Endothelial cell of umbilical vein (primary cell): ENCODE measurements around the gene SH3RF3. TPM values are rescaled to one million over a fixed set of nuclear protein-coding genes. Genes with fewer than 3 reads are reported as not detected.

Experiments
- BruUV-seq: library from RNA; stranded (reverse); fragments of 400-500 nt; replicated peaks from 2 replicates; lab custom pipeline; 2021; lab: Mats Ljungman, UMichigan
- CTCF ChIA-PET: fragments of 300-600, 350-600 bp; sonication (Branson Sonifier 250); formaldehyde crosslinking; loops from one replicate; lab custom pipeline; 2021; ENCODE audit warnings: antibody characterized with exemption, inconsistent platforms; lab: Charles Lee
- POLR2A ChIA-PET: fragments of 300-600, 350-600 bp; sonication (Branson Sonifier 250); formaldehyde crosslinking; loops from one replicate; lab custom pipeline; 2021; ENCODE audit warnings: antibody characterized with exemption, inconsistent platforms; lab: Charles Lee
- DNase-seq: peaks from one replicate; pipeline ENCODE4 v3.0.0-alpha.2; 2011; ENCODE audit warnings: low read depth, low spot score
- FAIRE-seq: peaks from 2 replicates; lab custom pipeline; 2011; peaks lifted over from hg19 to GRCh38; lab: Jason Lieb, UNC
- H2AFZ ChIP-seq: 2 replicates; pipeline ENCODE4 v1.6.0; 2012; ENCODE audit warnings: low read depth, low read length, control low read depth, inconsistent platforms
- H3K27ac ChIP-seq: 2 replicates; pipeline ENCODE4 v1.5.1; 2011; ENCODE audit warnings: low read depth, mild to moderate bottlenecking, control low read depth, low read length, moderate library complexity; ENCODE audit not compliant: insufficient read depth
- H3K27me3 ChIP-seq, 2 experiments: 2 replicates each; pipeline versions ENCODE4 v1.6.0 to v1.6.1; 2011; ENCODE audit warnings: low read length in 2 of 2, mixed read lengths in 1 of 2; ENCODE audit not compliant: control insufficient read depth in 2 of 2, insufficient read depth in 2 of 2
- H3K36me3 ChIP-seq, 2 experiments: 2 replicates in 1 of 2; 3 replicates in 1 of 2; pipeline ENCODE4 v1.5.1; 2011; ENCODE audit warnings: low read length in 2 of 2, mild to moderate bottlenecking in 1 of 2, moderate library complexity in 1 of 2; ENCODE audit not compliant: control insufficient read depth in 2 of 2, insufficient read depth in 2 of 2; ENCODE audit errors: extremely low read depth in 1 of 2
- H3K4me1 ChIP-seq: 3 replicates; pipeline ENCODE4 v1.5.1; 2011; ENCODE audit warnings: mild to moderate bottlenecking, low read length; ENCODE audit not compliant: control insufficient read depth, insufficient read depth; ENCODE audit errors: extremely low read depth
- H3K4me2 ChIP-seq: 2 replicates; pipeline ENCODE4 v1.6.1; 2011; ENCODE audit warnings: low read length, control low read depth, mixed read lengths; ENCODE audit not compliant: insufficient read depth
- H3K4me3 ChIP-seq, 3 experiments: fragments of 200-600 bp in 1 of 3; sonication (generic), shearing (Covaris generic) in 1 of 3; replicated peaks in 1 of 3; 2 replicates each; pipeline ENCODE4 v1.5.1; 2011 to 2016; ENCODE audit warnings: control low read depth in 3 of 3, low read length in 3 of 3, mild to moderate bottlenecking in 2 of 3, inconsistent platforms in 1 of 3, low read depth in 1 of 3, moderate library complexity in 1 of 3; ENCODE audit not compliant: insufficient read depth in 1 of 3
- H3K79me2 ChIP-seq: 2 replicates; pipeline ENCODE4 v1.6.0; 2012; ENCODE audit warnings: low read length, inconsistent platforms; ENCODE audit not compliant: control insufficient read depth, insufficient read depth
- H3K9ac ChIP-seq: replicated peaks from 2 replicates; pipeline ENCODE3; 2011; ENCODE audit warnings: low read length, control low read depth; ENCODE audit not compliant: insufficient read depth; ENCODE audit errors: extremely low read depth
- H3K9me1 ChIP-seq: replicated peaks from 3 replicates; pipeline ENCODE4 v1.6.0; 2011; ENCODE audit warnings: mild to moderate bottlenecking, low read length; ENCODE audit not compliant: control insufficient read depth, insufficient read depth; ENCODE audit errors: extremely low read depth
- H3K9me3 ChIP-seq: replicated peaks from 2 replicates; pipeline ENCODE4 v1.5.1; 2012; ENCODE audit warnings: low read length, inconsistent platforms; ENCODE audit not compliant: control insufficient read depth, insufficient read depth
- H4K20me1 ChIP-seq: replicated peaks from 2 replicates; pipeline ENCODE3; 2011; ENCODE audit warnings: mild to moderate bottlenecking, low read length; ENCODE audit not compliant: control insufficient read depth, insufficient read depth; ENCODE audit errors: extremely low read depth
- EZH2 ChIP-seq: IDR thresholded peaks from 2 replicates; pipeline ENCODE4 v1.6.1; 2012; ENCODE audit warnings: borderline replicate concordance, low read depth, mild to moderate bottlenecking, moderate library complexity, low read length, inconsistent platforms; ENCODE audit not compliant: severe bottlenecking
- FOS ChIP-seq: IDR thresholded peaks from 2 replicates; pipeline ENCODE4 v1.6.1; 2011; ENCODE audit warnings: mild to moderate bottlenecking, low read length, moderate library complexity, borderline replicate concordance; ENCODE audit not compliant: insufficient read depth
- GATA2 ChIP-seq: IDR thresholded peaks from 2 replicates; pipeline ENCODE4 v1.7.0; 2011; ENCODE audit warnings: low read depth, mild to moderate bottlenecking, moderate library complexity, mixed read lengths, low read length; ENCODE audit not compliant: insufficient read length, insufficient read depth
- JUN ChIP-seq: IDR thresholded peaks from 2 replicates; pipeline ENCODE4 v1.6.1; 2011; ENCODE audit warnings: borderline replicate concordance, low read depth; ENCODE audit not compliant: insufficient read length, insufficient read depth
- MYC ChIP-seq: IDR thresholded peaks from one replicate; pipeline ENCODE4 v1.6.1; 2011; ENCODE audit warnings: mild to moderate bottlenecking, low read depth, low read length
- POLR2A ChIP-seq: IDR thresholded peaks from 2 replicates; pipeline ENCODE4 v1.6.1; 2012; ENCODE audit warnings: low read depth, mild to moderate bottlenecking, control low read depth, low read length
- POLR2AphosphoS5 ChIP-seq: IDR thresholded peaks from 2 replicates; pipeline ENCODE4 v1.6.1; 2012; ENCODE audit warnings: low read depth, mild to moderate bottlenecking, control low read depth, low read length, moderate library complexity; ENCODE audit not compliant: insufficient read depth
- dilution Hi-C: fragments of 300-500 bp; cut with MboI; formaldehyde crosslinking; loops from one replicate; pipeline ENCODE4 v1.15.0; 2019; ENCODE audit warnings: low sequenced_read_pairs; ENCODE audit not compliant: extremely low pct_ligation_motif_present
- intact Hi-C: fragments of 100-400 bp; cut with micrococcal nuclease; formaldehyde crosslinking; loops from one replicate; pipeline ENCODE4 v1.10.0; 2022
- polyA plus RNA-seq, 4 experiments: library from polyadenylated mRNA; depleted of rRNA in 3 of 4; stranded (reverse) in 3 of 4; unstranded in 1 of 4; fragments of >200 nt; gene quantifications; 2 replicates each; pipeline versions ENCODE4 v1.2.1 to v1.2.3, GENCODE V29; 2011 to 2012; ENCODE audit warnings: missing spikeins in 1 of 4
- total RNA-seq: library from RNA; stranded (reverse); gene quantifications from 2 replicates; pipeline ENCODE4 v1.2.3, GENCODE V29; 2021
- TF ChIP-seq, protein P1 (sequence below): IDR thresholded peaks from 2 replicates; pipeline ENCODE4 v1.6.1; 2011; ENCODE audit not compliant: insufficient read depth, insufficient read length
- TF ChIP-seq, protein P2 (sequence below), 2 donors: IDR thresholded peaks; 1 replicate in 1 of 2; 2 replicates in 1 of 2; pipeline ENCODE4 v1.5.1; 2011; ENCODE audit warnings: low read length in 2 of 2, mild to moderate bottlenecking in 2 of 2, moderate library complexity in 2 of 2, control low read depth in 1 of 2, inconsistent platforms in 1 of 2, low read depth in 1 of 2; ENCODE audit not compliant: insufficient read depth in 1 of 2; ENCODE audit errors: extremely low read depth in 1 of 2

SH3RF3 gene
- total and polyA plus RNA-seq, 2 donors (not counting 3 experiments of a cell fraction or from before 2014, with no cell fraction given) = 3.8 to 14.7 TPM

DNA sequence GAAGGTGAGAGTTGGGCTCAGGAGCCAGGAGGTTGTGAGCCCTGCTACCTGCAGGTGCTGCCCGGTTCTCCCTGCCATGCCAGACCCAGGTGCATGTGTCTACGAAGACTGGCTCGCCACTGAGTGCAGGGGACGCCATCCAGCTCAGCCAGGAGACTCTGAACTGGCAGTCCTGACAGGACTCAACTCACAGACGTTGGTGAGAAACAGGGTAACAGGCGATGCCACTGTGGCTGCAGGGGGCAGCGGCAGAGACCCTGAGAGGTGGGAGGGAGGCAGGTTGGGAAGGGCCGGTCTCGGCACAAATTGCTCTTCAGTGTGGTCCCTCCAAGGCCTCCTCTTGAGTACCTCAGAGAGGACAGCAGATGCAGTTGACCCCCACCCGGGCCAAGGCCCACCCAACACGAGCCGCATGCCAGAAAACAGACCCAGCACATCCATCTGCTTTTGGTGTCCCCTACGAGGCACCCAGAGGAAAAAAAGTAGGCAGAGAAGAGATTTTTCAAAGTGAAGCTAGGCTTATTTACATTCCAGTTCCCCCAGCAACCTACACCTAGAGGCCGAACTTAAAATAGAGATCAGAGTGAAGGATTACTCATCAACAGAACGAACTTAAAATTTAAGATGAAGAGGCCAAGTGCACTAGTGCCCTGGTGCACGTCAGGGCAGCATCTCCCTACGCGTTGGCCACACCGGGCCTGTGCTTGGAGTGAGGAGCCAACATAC is 300.0 kb downstream of the SH3RF3 start:
- Histone ChIP-seq H3K9ac (no peak overlapping the region), H3K79me2 (no peaks in the 10 kb centered on the region), H3K4me1 (no peaks in the 10 kb centered on the region), H2AFZ (no peak overlapping the region), H3K9me1 (no peaks in the 10 kb centered on the region), H3K4me3 (no peak overlapping the region), H3K27ac (no peak overlapping the region), H4K20me1 (no peaks in the 10 kb centered on the region), H3K9me3 (no peaks in the 10 kb centered on the region), H3K36me3 (no peaks in the 10 kb centered on the region), H3K4me2 (no peak overlapping the region), H3K27me3 (no peaks in the 10 kb centered on the region)
- intact Hi-C loops (no loop called here), dilution Hi-C loops (no loop called here)
- BruUV-seq = no TSS peak
- FAIRE-seq (no peak), DNase-seq (no peak)
- CTCF ChIA-PET = interaction anchor here (1.4 kb wide), 1 partner anchor 81 kb away, joined by 5 read pairs; no protein-coding TSS in a partner anchor
- TF ChIP-seq GATA2 = no peak
- TF ChIP-seq, protein P1, sequence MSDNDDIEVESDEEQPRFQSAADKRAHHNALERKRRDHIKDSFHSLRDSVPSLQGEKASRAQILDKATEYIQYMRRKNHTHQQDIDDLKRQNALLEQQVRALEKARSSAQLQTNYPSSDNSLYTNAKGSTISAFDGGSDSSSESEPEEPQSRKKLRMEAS = no peak
- POLR2A ChIA-PET = no interaction called here

DNA sequence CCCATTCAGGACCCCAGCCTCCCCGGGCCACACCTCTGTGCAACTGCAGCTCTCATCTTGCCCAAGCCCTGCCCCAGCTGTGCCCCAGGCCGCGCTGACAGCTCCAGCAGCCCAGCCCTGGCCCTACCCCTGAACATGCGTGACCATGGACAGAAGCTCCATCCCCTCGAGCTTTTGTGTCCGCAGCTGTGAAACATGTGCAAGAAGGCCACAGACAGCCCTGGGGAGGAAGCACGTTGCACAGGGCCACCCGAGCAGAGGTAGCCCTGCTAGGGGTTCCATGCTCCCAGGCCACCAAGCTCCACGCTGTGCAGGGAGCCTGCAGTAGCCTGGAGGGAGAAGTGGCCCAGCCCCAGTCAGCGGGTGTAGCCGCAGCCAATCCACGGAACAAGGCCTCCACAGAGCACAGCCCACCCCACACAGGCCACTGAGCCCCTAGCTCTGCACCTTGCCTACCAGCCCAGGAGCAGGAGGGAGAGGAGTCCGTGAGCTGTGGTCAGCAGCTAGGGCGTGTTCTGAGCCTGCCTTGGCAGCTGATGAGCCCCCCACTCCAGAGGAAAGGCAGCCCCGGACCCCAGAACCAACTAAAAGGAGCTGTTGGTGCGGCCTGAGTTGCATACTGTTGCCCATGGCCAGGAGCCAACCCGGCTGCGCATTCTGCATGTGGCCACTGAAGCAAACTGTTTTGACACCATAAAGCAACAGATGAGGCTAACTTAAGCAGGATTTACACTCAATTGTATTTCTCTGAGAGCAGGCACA is 300.7 kb downstream of the SH3RF3 start:
- TF ChIP-seq POLR2AphosphoS5 (no peak), GATA2 (no peak), MYC (no peak), POLR2A (no peak), EZH2 (no peak), JUN (no peak), FOS (no peak)
- TF ChIP-seq, protein P1 = no peak
- TF ChIP-seq, protein P2, sequence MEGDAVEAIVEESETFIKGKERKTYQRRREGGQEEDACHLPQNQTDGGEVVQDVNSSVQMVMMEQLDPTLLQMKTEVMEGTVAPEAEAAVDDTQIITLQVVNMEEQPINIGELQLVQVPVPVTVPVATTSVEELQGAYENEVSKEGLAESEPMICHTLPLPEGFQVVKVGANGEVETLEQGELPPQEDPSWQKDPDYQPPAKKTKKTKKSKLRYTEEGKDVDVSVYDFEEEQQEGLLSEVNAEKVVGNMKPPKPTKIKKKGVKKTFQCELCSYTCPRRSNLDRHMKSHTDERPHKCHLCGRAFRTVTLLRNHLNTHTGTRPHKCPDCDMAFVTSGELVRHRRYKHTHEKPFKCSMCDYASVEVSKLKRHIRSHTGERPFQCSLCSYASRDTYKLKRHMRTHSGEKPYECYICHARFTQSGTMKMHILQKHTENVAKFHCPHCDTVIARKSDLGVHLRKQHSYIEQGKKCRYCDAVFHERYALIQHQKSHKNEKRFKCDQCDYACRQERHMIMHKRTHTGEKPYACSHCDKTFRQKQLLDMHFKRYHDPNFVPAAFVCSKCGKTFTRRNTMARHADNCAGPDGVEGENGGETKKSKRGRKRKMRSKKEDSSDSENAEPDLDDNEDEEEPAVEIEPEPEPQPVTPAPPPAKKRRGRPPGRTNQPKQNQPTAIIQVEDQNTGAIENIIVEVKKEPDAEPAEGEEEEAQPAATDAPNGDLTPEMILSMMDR (IDR thresholded peaks at IDR 0.05; ENCODE audit: extremely low read depth in 1 of 2, insufficient read depth in 1 of 2, low read depth in 1 of 2, low read length in 2 of 2) = no peak

More for the DNA sequence above, 300.7 kb downstream of the SH3RF3 start:
- H3K9me3 ChIP-seq = no peaks in the 10 kb centered on the region
- ChIA-PET POLR2A (no interaction called here), CTCF (interaction anchor here (1.4 kb wide), 1 partner anchor 81 kb away, joined by 5 read pairs; no protein-coding TSS in a partner anchor)
- H3K79me2 ChIP-seq = no peaks in the 10 kb centered on the region
- no peaks in the 10 kb centered on the region for H3K27me3 ChIP-seq
- H3K9me1 ChIP-seq = no peaks in the 10 kb centered on the region
- H3K4me1 ChIP-seq = no peaks in the 10 kb centered on the region
- dilution Hi-C loops (no loop called here), intact Hi-C loops (no loop called here)
- no peak for FAIRE-seq
- no peak overlapping the region for H3K9ac ChIP-seq
- DNase-seq = no peak
- no peak overlapping the region for H3K4me3 ChIP-seq
- H2AFZ ChIP-seq = no peak overlapping the region
- H3K4me2 ChIP-seq = no peak overlapping the region
- no peaks in the 10 kb centered on the region for H4K20me1 ChIP-seq
- no TSS peak for BruUV-seq
- H3K27ac ChIP-seq = no peak overlapping the region
- H3K36me3 ChIP-seq = no peaks in the 10 kb centered on the region
